ENCODE results near the gene CARMIL1. TPM values are rescaled to one million over a fixed set of nuclear protein-coding genes. Genes with fewer than 3 reads are reported as not detected.
"Not testable (repeated sequence)": the region's sequence is repeated elsewhere in the genome, so short reads cannot be mapped to it uniquely, and the experiment has no call there.

Gene CARMIL1
- total RNA-seq, 2 donors from 2014 or later = 11.9 to 13.7 TPM

GRCh38 chr6:25296217-25296905 is 17.2 kb downstream of the CARMIL1 start:
- H3K27ac ChIP-seq = peak overlapping the region in 1 of 4 donors; percentile 12
- DNase-seq (no peak), ATAC-seq (no peak)
- H3K27me3 ChIP-seq = no peaks in the 10 kb centered on the region
- H3K4me1 ChIP-seq = no peaks in the 10 kb centered on the region
- TF ChIP-seq, protein P1, sequence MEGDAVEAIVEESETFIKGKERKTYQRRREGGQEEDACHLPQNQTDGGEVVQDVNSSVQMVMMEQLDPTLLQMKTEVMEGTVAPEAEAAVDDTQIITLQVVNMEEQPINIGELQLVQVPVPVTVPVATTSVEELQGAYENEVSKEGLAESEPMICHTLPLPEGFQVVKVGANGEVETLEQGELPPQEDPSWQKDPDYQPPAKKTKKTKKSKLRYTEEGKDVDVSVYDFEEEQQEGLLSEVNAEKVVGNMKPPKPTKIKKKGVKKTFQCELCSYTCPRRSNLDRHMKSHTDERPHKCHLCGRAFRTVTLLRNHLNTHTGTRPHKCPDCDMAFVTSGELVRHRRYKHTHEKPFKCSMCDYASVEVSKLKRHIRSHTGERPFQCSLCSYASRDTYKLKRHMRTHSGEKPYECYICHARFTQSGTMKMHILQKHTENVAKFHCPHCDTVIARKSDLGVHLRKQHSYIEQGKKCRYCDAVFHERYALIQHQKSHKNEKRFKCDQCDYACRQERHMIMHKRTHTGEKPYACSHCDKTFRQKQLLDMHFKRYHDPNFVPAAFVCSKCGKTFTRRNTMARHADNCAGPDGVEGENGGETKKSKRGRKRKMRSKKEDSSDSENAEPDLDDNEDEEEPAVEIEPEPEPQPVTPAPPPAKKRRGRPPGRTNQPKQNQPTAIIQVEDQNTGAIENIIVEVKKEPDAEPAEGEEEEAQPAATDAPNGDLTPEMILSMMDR (IDR thresholded peaks at IDR 0.05) = no peak
- no peak for TF ChIP-seq POLR2A (IDR thresholded peaks at IDR 0.05)
- intact Hi-C loops (cut with DNase I) = no loop called here
- H3K36me3 ChIP-seq (replicated peaks in 1 of 2; ENCODE audit: insufficient read depth in 1 of 2, low read depth in 2 of 2) = no peaks in the 10 kb centered on the region
- H3K9me3 ChIP-seq = no peaks in the 10 kb centered on the region
- H3K4me3 ChIP-seq = no peak overlapping the region
- WGBS, 2 donors = 87 to 91% methylated on average over 2 of the region's 2 CpGs

- WGBS, 2 donors = 77 to 79% methylated on average over 2 of the region's 2 CpGs
- no peak overlapping the region for H3K27ac ChIP-seq
- ATAC-seq (peak; percentile 50), DNase-seq (peak in 1 of 4 donors; percentile 20)
- intact Hi-C loops (cut with DNase I) = no loop called here
- H3K4me1 ChIP-seq = peaks cover under 1% of the 10 kb centered on the region
- H3K9me3 ChIP-seq = no peaks in the 10 kb centered on the region
- TF ChIP-seq POLR2A (IDR thresholded peaks at IDR 0.05) = no peak
- TF ChIP-seq, protein P1 (IDR thresholded peaks at IDR 0.05) = no peak
- H3K36me3 ChIP-seq (replicated peaks in 1 of 2; ENCODE audit: insufficient read depth in 1 of 2, low read depth in 2 of 2) = no peaks in the 10 kb centered on the region
- no peaks in the 10 kb centered on the region for H3K27me3 ChIP-seq
- no peak overlapping the region for H3K4me3 ChIP-seq
These were observed 17.9 kb downstream of the CARMIL1 start for GRCh38 chr6:25297039-25297441.

DNA sequence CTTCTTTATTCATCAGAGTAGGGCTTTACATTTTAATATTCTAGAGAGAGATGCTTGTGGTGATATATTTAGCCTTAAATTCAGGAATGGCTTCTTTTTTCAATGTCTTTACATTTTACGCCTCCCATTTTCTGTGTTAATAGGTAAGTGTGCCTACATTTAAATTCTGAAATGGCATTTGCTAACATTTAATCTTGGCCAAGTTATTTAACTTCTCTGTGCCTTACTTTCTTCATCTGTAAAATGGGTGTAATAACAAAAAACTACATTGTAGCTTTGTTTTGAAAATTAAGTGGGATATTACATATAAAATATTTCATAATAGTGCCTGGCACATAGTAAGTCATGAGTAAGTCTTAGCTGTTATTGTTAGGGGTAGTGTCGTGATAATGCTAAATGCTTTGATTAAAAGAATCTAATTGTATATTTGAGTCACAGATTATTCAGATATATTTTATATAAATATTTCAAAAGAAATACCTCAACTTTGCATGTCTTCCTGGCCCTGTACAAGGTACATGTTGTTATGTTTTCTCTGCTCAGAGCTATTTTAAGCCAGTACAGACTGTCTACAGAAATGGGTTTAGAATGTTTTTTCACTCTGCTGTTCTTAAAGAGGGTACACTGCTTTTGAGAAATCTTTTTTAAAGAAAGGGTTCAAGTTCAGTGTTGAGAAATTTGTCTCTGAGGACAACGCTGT is 18.8 kb downstream of the CARMIL1 start:
- H3K27ac ChIP-seq = no peak overlapping the region
- intact Hi-C loops (cut with DNase I) = no loop called here
- H3K4me3 ChIP-seq = no peak overlapping the region
- H3K36me3 ChIP-seq (replicated peaks in 1 of 2; ENCODE audit: insufficient read depth in 1 of 2, low read depth in 2 of 2) = no peaks in the 10 kb centered on the region
- no peaks in the 10 kb centered on the region for H3K27me3 ChIP-seq
- no peak for ATAC-seq
- WGBS, 2 donors = 87 to 92% methylated on average over 3 of the region's 3 CpGs
- H3K9me3 ChIP-seq = no peaks in the 10 kb centered on the region
- TF ChIP-seq, protein P1 (IDR thresholded peaks at IDR 0.05) = no peak
- no peak for TF ChIP-seq POLR2A (IDR thresholded peaks at IDR 0.05)
- DNase-seq = no peak
- peaks cover 8% of the 10 kb centered on the region for H3K4me1 ChIP-seq

- H3K27ac ChIP-seq; H3K27me3 ChIP-seq; DNase-seq; H3K36me3 ChIP-seq (replicated peaks in 1 of 2; ENCODE audit: insufficient read depth in 1 of 2, low read depth in 2 of 2); H3K4me3 ChIP-seq; intact Hi-C loops (cut with DNase I); ATAC-seq; H3K9me3 ChIP-seq: not testable (repeated sequence)
- WGBS, 2 donors = 82 to 93% methylated on average over 8 of the region's 8 CpGs
- H3K4me1 ChIP-seq = peaks cover 12% of the 10 kb centered on the region
These were observed 19.3 kb downstream of the CARMIL1 start for GRCh38 chr6:25298523-25298865.

- intact Hi-C loops (cut with DNase I) = no loop called here
These were observed 22.2 kb downstream of the CARMIL1 start for GRCh38 chr6:25301362-25301761.

More at GRCh38 chr6:25301362-25301761, 22.2 kb downstream of the CARMIL1 start:
- Histone ChIP-seq H3K36me3 (replicated peaks in 1 of 2; ENCODE audit: insufficient read depth in 1 of 2, low read depth in 2 of 2) (no peaks in the 10 kb centered on the region), H3K9me3 (no peaks in the 10 kb centered on the region), H3K27ac (no peak overlapping the region), H3K4me3 (no peak overlapping the region), H3K27me3 (no peaks in the 10 kb centered on the region), H3K4me1 (peaks cover 14% of the 10 kb centered on the region)
- WGBS, 2 donors = 67 to 82% methylated on average over 3 of the region's 3 CpGs
- peak in 1 of 4 donors; percentile 10 for DNase-seq
- ATAC-seq = no peak
- TF ChIP-seq POLR2A (IDR thresholded peaks at IDR 0.05) = no peak
- TF ChIP-seq, protein P1 (IDR thresholded peaks at IDR 0.05) = no peak
